HepG2 (cell line): Measurements from ENCODE around the gene SLC2A5. TPM values are rescaled to one million over a fixed set of nuclear protein-coding genes. Genes with fewer than 3 reads are reported as not detected.

Experiments used
- GATAD2A ChIP-seq: IDR thresholded peaks from 2 replicates; pipeline ENCODE4 v1.6.1; 2016
- KLF12 ChIP-seq: sonication (generic); formaldehyde crosslinking; IDR thresholded peaks from 2 replicates; pipeline ENCODE4 v1.4.0; 2020; ENCODE audit warnings: missing genetic modification reagents, borderline replicate concordance
- RARG ChIP-seq: sonication (generic); formaldehyde crosslinking; IDR thresholded peaks from 2 replicates; pipeline ENCODE4 v1.4.0; 2020; ENCODE audit warnings: low read depth, mild to moderate bottlenecking, missing genetic modification reagents
- RBM39 ChIP-seq: fragments of 200-400 bp; formaldehyde crosslinking; IDR thresholded peaks from one replicate; pipeline ENCODE4 v1.6.1; 2018; ENCODE audit warnings: antibody characterized with exemption, mild to moderate bottlenecking, low read depth, low read length; ENCODE audit not compliant: poor library complexity, severe bottlenecking
- SIN3B ChIP-seq: fragments of 150-350 bp; IDR thresholded peaks from 2 replicates; pipeline ENCODE4 v1.6.1; 2014; ENCODE audit warnings: low read length
- SNAPC4 ChIP-seq: sonication (generic); formaldehyde crosslinking; IDR thresholded peaks from 2 replicates; pipeline ENCODE4 v1.4.0; 2020; ENCODE audit warnings: mild to moderate bottlenecking, missing genetic modification reagents
- ZNF124 ChIP-seq: sonication (generic); formaldehyde crosslinking; IDR thresholded peaks from 2 replicates; pipeline ENCODE4 v1.4.0; 2020; ENCODE audit warnings: missing genetic modification reagents
- ZNF24 ChIP-seq: fragments of 450-650 bp; IDR thresholded peaks from 2 replicates; pipeline ENCODE4 v1.6.1; 2017; ENCODE audit warnings: antibody characterized with exemption, mild to moderate bottlenecking
- ZNF414 ChIP-seq: sonication (generic); formaldehyde crosslinking; IDR thresholded peaks from 2 replicates; pipeline ENCODE4 v1.5.0; 2020; ENCODE audit warnings: missing genetic modification reagents
- ZNF704 ChIP-seq: sonication (generic); formaldehyde crosslinking; IDR thresholded peaks from 2 replicates; pipeline ENCODE4 v1.8.1; 2023; ENCODE audit warnings: mild to moderate bottlenecking, inconsistent platforms, moderate library complexity, missing genetic modification reagents, borderline replicate concordance
- ZSCAN12 ChIP-seq: sonication (generic); formaldehyde crosslinking; IDR thresholded peaks from 2 replicates; pipeline ENCODE4 v1.9.0; 2021; ENCODE audit warnings: mild to moderate bottlenecking, missing genetic modification reagents
- polyA plus RNA-seq, 8 experiments: library from polyadenylated mRNA; depleted of rRNA in 3 of 8; stranded (reverse) in 7 of 8; unstranded in 1 of 8; fragments of >200 nt; fragmentation: Illumina TruSeq in 4 of 8; extraction: Trizol in 4 of 8; gene quantifications; 2 replicates each; pipeline versions ENCODE4 v1.2.1 to v1.2.3, GENCODE V29; 2011 to 2016; ENCODE audit warnings: low read depth in 4 of 8, missing spikeins in 1 of 8, mixed read lengths in 1 of 8; ENCODE audit not compliant: insufficient read depth in 1 of 8
- total RNA-seq, 5 experiments: library from RNA; depleted of rRNA; stranded (reverse); fragments of >200 nt; fragmentation: Illumina TruSeq; extraction: Trizol; gene quantifications; 2 replicates each; pipeline ENCODE4 v1.2.3, GENCODE V29; 2016; ENCODE audit warnings: low read depth in 1 of 5

Gene SLC2A5
- total and polyA plus RNA-seq, 2 of the 13 experiments (the other 11 are each of a cell fraction or from before 2014, with no cell fraction given), result 0.04 to 0.54 TPM

- no peak for TF ChIP-seq SNAPC4 (CRISPR knock-in tag)
- no peak for TF ChIP-seq ZNF24
- TF ChIP-seq GATAD2A (CRISPR knock-in tag), result no peak
- no peak for TF ChIP-seq ZSCAN12 (CRISPR knock-in tag)
- no peak for TF ChIP-seq ZNF124 (CRISPR knock-in tag)
- TF ChIP-seq KLF12 (CRISPR knock-in tag), result no peak
- TF ChIP-seq ZNF414 (CRISPR knock-in tag), result no peak
- TF ChIP-seq ZNF704 (CRISPR knock-in tag), result no peak
- TF ChIP-seq RBM39, result no peak
- no peak for TF ChIP-seq RARG
- TF ChIP-seq SIN3B, result no peak
These were observed 44.0 kb downstream of the SLC2A5 start (continued) for GRCh38 chr1:9025449-9025848.
